Upper lobe of left lung (tissue), 6 donors: ENCODE measurements around the gene HMX1. TPM values are rescaled to one million over a fixed set of nuclear protein-coding genes. Genes with fewer than 3 reads are reported as not detected.

Experiments used
- ATAC-seq, 2 donors: fragments of 200-7000 bp; cut with Tn5 transposase; one replicate each; pipeline ENCODE4 v1.9.1; 2022; ENCODE audit warnings: mild to moderate bottlenecking in 2 of 2, moderate library complexity in 2 of 2; ENCODE audit not compliant: low FRiP score in 2 of 2
- DNase-seq, 2 donors: peaks; one replicate each; pipeline ENCODE4 v3.0.0-alpha.2; 2019 to 2020
- H3K27ac ChIP-seq, 4 donors: fragments of 200-600 bp; sonication (generic); one replicate each; pipeline ENCODE4 v1.5.1; 2016 to 2019
- H3K27me3 ChIP-seq, 4 donors: fragments of 200-600 bp; sonication (generic); one replicate each; pipeline ENCODE4 v1.5.1; 2017 to 2019
- H3K36me3 ChIP-seq, 4 donors: fragments of 200-600 bp; sonication (generic); one replicate each; pipeline ENCODE4 v1.5.1; 2016 to 2019
- H3K4me1 ChIP-seq, 4 donors: fragments of 200-600 bp; sonication (generic); one replicate each; pipeline ENCODE4 v1.5.1; 2018 to 2019
- H3K4me3 ChIP-seq, 4 donors: fragments of 200-600 bp; sonication (generic); one replicate each; pipeline ENCODE4 v1.5.1; 2017 to 2019; ENCODE audit warnings: mild to moderate bottlenecking in 2 of 4, moderate library complexity in 1 of 4
- H3K9me3 ChIP-seq, 4 donors: fragments of 200-600 bp; sonication (generic); one replicate each; pipeline ENCODE4 v1.5.1; 2018 to 2019
- EP300 ChIP-seq, 4 donors: sonication (generic); formaldehyde crosslinking; IDR thresholded peaks; one replicate each; pipeline ENCODE4 v1.5.1; 2017; ENCODE audit warnings: antibody characterized with exemption in 4 of 4, control low read depth in 2 of 4
- POLR2A ChIP-seq, 4 donors: fragments of 450-650 bp; IDR thresholded peaks; one replicate each; pipeline ENCODE4 v1.5.1; 2016 to 2017; ENCODE audit warnings: antibody characterized with exemption in 4 of 4, mild to moderate bottlenecking in 2 of 4
- POLR2AphosphoS5 ChIP-seq, 2 donors: sonication (generic); formaldehyde crosslinking; IDR thresholded peaks; one replicate each; pipeline ENCODE4 v1.5.1; 2017; ENCODE audit warnings: antibody characterized with exemption in 2 of 2
- WGBS, 2 donors: methylation state at CpG; one replicate each; pipeline ENCODE4 v1.1.5; 2017 to 2018; 5-methylcytosine and 5-hydroxymethylcytosine counted together
- total RNA-seq, 6 donors: library from RNA; depleted of rRNA in 4 of 6; stranded (reverse); fragments of >200 nt in 4 of 6; gene quantifications; one replicate each; pipeline versions ENCODE4 v1.1.0 to v1.2.1, GENCODE V29; 2016 to 2021
- TF ChIP-seq, protein P1 (sequence below), 6 experiments: fragments of 450-650 bp in 4 of 6; fragments of 200-600 bp in 2 of 6; sonication (generic) in 2 of 6; IDR thresholded peaks; one replicate each; pipeline ENCODE4 v1.5.1; 2016 to 2019; ENCODE audit warnings: antibody characterized with exemption in 6 of 6
- donor health status: DM: no; HTN: no; CAD: no; lungs with moderate emphysema.
- donor health status: DM: no; HTN: yes; CAD: no; lungs with severe emphysema.

HMX1 gene
- total RNA-seq, 6 donors from 2014 or later, result not detected

GRCh38 chr4:8840006-8840793 lies 31.4 kb downstream of the HMX1 start:
- Histone ChIP-seq H3K4me3 (no peak overlapping the region), H3K36me3 (no peaks in the 10 kb centered on the region), H3K27ac (no peak overlapping the region), H3K9me3 (peaks cover 0 to 5% (median 4%) of the 10 kb centered on the region in 4 donors), H3K27me3 (no peaks in the 10 kb centered on the region), H3K4me1 (no peaks in the 10 kb centered on the region)
- TF ChIP-seq EP300 (IDR thresholded peaks at IDR 0.05) (no peak), POLR2AphosphoS5 (IDR thresholded peaks at IDR 0.05) (no peak), POLR2A (IDR thresholded peaks at IDR 0.05) (no peak)
- TF ChIP-seq, protein P1, sequence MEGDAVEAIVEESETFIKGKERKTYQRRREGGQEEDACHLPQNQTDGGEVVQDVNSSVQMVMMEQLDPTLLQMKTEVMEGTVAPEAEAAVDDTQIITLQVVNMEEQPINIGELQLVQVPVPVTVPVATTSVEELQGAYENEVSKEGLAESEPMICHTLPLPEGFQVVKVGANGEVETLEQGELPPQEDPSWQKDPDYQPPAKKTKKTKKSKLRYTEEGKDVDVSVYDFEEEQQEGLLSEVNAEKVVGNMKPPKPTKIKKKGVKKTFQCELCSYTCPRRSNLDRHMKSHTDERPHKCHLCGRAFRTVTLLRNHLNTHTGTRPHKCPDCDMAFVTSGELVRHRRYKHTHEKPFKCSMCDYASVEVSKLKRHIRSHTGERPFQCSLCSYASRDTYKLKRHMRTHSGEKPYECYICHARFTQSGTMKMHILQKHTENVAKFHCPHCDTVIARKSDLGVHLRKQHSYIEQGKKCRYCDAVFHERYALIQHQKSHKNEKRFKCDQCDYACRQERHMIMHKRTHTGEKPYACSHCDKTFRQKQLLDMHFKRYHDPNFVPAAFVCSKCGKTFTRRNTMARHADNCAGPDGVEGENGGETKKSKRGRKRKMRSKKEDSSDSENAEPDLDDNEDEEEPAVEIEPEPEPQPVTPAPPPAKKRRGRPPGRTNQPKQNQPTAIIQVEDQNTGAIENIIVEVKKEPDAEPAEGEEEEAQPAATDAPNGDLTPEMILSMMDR (IDR thresholded peaks at IDR 0.05), result no peak
- DNase-seq (peak in 1 of 2 donors; percentile 34), ATAC-seq (peak in 1 of 2 donors; percentile 11)
- WGBS, 2 donors, result 72 to 76% methylated on average over 7 to 10 of the region's 10 CpGs

DNA sequence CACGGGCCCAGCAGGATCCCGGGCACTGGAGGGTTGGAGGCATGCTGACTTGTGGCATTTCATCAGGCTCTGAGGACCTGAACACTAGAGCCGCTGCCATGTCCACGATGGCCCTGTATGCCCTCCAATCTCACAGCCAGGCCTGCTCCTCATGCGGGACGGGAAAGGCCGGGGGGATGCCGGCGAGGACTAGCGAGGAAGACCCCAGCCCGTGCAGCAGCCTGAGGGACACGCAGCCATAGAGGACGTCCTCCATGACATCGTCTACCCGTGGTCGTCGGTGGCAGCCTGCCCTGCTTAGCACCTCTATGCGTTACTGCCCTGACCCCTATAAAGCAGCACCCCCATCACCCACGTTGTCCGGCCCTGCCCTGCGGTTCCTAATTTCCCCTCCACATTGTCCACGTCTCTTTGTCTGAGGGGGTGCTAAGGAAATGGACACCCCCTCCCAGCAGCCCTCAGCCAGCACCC lies 32.6 kb downstream of the HMX1 start:
- DNase-seq (peak; percentile 16 to 65), ATAC-seq (no peak)
- H3K27ac ChIP-seq, result no peak overlapping the region
- H3K27me3 ChIP-seq, result no peaks in the 10 kb centered on the region
- WGBS, 2 donors, result 80 to 81% methylated on average over 9 to 22 of the region's 22 CpGs
- no peak overlapping the region for H3K4me3 ChIP-seq
- TF ChIP-seq POLR2AphosphoS5 (IDR thresholded peaks at IDR 0.05), result no peak
- TF ChIP-seq, protein P1 (IDR thresholded peaks at IDR 0.05), result no peak
- no peak for TF ChIP-seq EP300 (IDR thresholded peaks at IDR 0.05)
- no peak for TF ChIP-seq POLR2A (IDR thresholded peaks at IDR 0.05)
- no peaks in the 10 kb centered on the region for H3K4me1 ChIP-seq
- no peaks in the 10 kb centered on the region for H3K36me3 ChIP-seq
- H3K9me3 ChIP-seq, result peaks cover 0 to 5% (median 3%) of the 10 kb centered on the region in 4 donors

DNA sequence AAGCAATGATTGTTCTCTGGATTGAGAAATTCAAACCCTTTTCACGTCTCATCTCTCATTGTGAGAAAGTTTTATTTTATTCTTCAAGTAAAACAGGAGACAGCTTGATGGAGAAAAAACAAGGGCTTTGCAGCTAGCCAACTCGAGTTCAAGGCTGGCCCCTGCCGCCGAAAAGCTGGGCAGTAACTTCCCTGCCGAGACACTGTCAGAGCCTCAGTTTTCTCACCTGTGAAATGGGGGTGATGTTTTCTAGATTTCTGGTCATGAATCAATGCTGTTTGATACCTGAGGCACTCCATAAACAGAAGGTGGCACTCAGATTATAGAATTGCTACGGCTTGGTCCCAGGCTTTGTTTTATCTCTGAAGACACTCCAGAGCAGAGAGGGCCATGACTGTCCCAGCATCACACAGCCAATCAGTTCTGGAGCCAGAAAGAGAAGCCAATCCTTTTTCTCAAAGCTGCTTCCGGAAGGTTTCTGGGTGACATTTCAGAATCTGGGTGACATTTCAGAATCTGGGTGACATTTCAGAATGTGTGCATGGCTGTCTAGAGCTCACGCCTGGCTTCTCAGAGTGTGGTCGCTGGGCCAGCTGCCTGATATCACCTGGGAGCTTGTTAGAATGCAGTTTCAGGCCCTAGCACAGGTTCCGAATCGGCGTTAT lies 33.2 kb downstream of the HMX1 start:
- WGBS, 2 donors, result 75 to 78% methylated on average over 7 to 12 of the region's 12 CpGs
- Histone ChIP-seq H3K27ac (no peak overlapping the region), H3K9me3 (no peaks in the 10 kb centered on the region), H3K27me3 (no peaks in the 10 kb centered on the region), H3K36me3 (no peaks in the 10 kb centered on the region), H3K4me1 (no peaks in the 10 kb centered on the region), H3K4me3 (no peak overlapping the region)
- DNase-seq (no peak), ATAC-seq (no peak)
- no peak for TF ChIP-seq POLR2AphosphoS5 (IDR thresholded peaks at IDR 0.05)
- no peak for TF ChIP-seq EP300 (IDR thresholded peaks at IDR 0.05)
- TF ChIP-seq, protein P1 (IDR thresholded peaks at IDR 0.05), result no peak
- no peak for TF ChIP-seq POLR2A (IDR thresholded peaks at IDR 0.05)

GRCh38 chr4:8837181-8837841 lies 34.3 kb downstream of the HMX1 start:
- Histone ChIP-seq H3K4me1 (no peaks in the 10 kb centered on the region), H3K27ac (no peak overlapping the region), H3K4me3 (no peak overlapping the region), H3K36me3 (no peaks in the 10 kb centered on the region), H3K9me3 (no peaks in the 10 kb centered on the region), H3K27me3 (no peaks in the 10 kb centered on the region)
- TF ChIP-seq POLR2A (IDR thresholded peaks at IDR 0.05), result no peak
- TF ChIP-seq POLR2AphosphoS5 (IDR thresholded peaks at IDR 0.05), result no peak
- TF ChIP-seq, protein P1 (IDR thresholded peaks at IDR 0.05), result no peak
- TF ChIP-seq EP300 (IDR thresholded peaks at IDR 0.05), result no peak
- WGBS, 2 donors, result 70 to 73% methylated on average over 18 to 19 of the region's 19 CpGs
- DNase-seq, result peak; percentile 19 to 63
- ATAC-seq, result no peak
